SK-N-SH (cell line): Measurements from ENCODE around the gene RAI2. TPM values are rescaled to one million over a fixed set of nuclear protein-coding genes. Genes with fewer than 3 reads are reported as not detected.

Source experiments
- CTCF ChIA-PET: fragments of 300-600, 350-600 bp; formaldehyde crosslinking; extraction: SDS; loops from one replicate; lab custom pipeline; 2021; lab: Yijun Ruan, JAX
- POLR2A ChIA-PET: fragments of 350-600 bp; sonication (Branson Sonifier 250); formaldehyde crosslinking; extraction: SDS; loops from one replicate; lab custom pipeline; 2020; ENCODE audit warnings: antibody characterized with exemption, inconsistent platforms; lab: Yijun Ruan, JAX
- DNase-seq: peaks from one replicate; pipeline ENCODE4 v3.0.0; 2012
- H2AFZ ChIP-seq: fragments of 200-600 bp; sonication (generic); 2 replicates; pipeline ENCODE4 v1.8.1; 2016; ENCODE audit warnings: antibody characterized with exemption, mild to moderate bottlenecking, low read depth
- H3F3A ChIP-seq: fragments of 200-600 bp; sonication (generic); replicated peaks from 2 replicates; pipeline ENCODE3; 2016; ENCODE audit warnings: antibody characterized with exemption, mild to moderate bottlenecking; ENCODE audit not compliant: insufficient read depth
- H3K27ac ChIP-seq, 2 experiments: fragments of 200-500 bp in 1 of 2; fragments of 200-600 bp in 1 of 2; sonication (Bioruptor generic) in 1 of 2; sonication (generic), shearing (Covaris generic) in 1 of 2; 2 replicates each; pipeline versions ENCODE4 v1.5.1 to v1.6.1; 2014 to 2016; ENCODE audit warnings: low read depth in 2 of 2, inconsistent platforms in 1 of 2, low read length in 1 of 2, mild to moderate bottlenecking in 1 of 2, mixed read lengths in 1 of 2
- H3K27me3 ChIP-seq: fragments of 200-600 bp; sonication (generic), shearing (Covaris generic); 2 replicates; pipeline ENCODE4 v1.6.1; 2016; ENCODE audit warnings: mixed run types; ENCODE audit not compliant: insufficient read depth
- H3K36me3 ChIP-seq, 2 experiments: fragments of 200-500 bp in 1 of 2; fragments of 200-600 bp in 1 of 2; sonication (Bioruptor generic) in 1 of 2; sonication (generic) in 1 of 2; replicated peaks in 1 of 2; 2 replicates each; pipeline versions ENCODE3 to v1.5.1; 2014 to 2016; ENCODE audit warnings: low read length in 1 of 2, mild to moderate bottlenecking in 1 of 2; ENCODE audit not compliant: insufficient read depth in 2 of 2, control insufficient read depth in 1 of 2
- H3K4me1 ChIP-seq, 2 experiments: fragments of 200-500 bp in 1 of 2; fragments of 200-600 bp in 1 of 2; sonication (Bioruptor generic) in 1 of 2; sonication (generic), shearing (Covaris generic) in 1 of 2; 2 replicates each; pipeline versions ENCODE4 v1.5.1 to v1.6.1; 2014 to 2016; ENCODE audit warnings: low read depth in 1 of 2, low read length in 1 of 2, mixed run types in 1 of 2; ENCODE audit not compliant: insufficient read depth in 2 of 2, control insufficient read depth in 1 of 2
- H3K4me2 ChIP-seq: fragments of 200-600 bp; sonication (generic), shearing (Covaris generic); 2 replicates; pipeline ENCODE4 v1.6.1; 2017; ENCODE audit warnings: mixed run types
- H3K4me3 ChIP-seq, 2 experiments: fragments of 200-500 bp in 1 of 2; fragments of 200-600 bp in 1 of 2; sonication (Bioruptor generic) in 1 of 2; sonication (generic), shearing (Covaris generic) in 1 of 2; 2 replicates each; pipeline versions ENCODE4 v1.5.1 to v1.8.1; 2014 to 2016; ENCODE audit warnings: low read depth in 2 of 2, inconsistent platforms in 1 of 2, low read length in 1 of 2, mild to moderate bottlenecking in 1 of 2, mixed read lengths in 1 of 2, moderate library complexity in 1 of 2
- H3K79me2 ChIP-seq: fragments of 200-600 bp; sonication (generic); 2 replicates; pipeline ENCODE4 v1.8.1; 2017; ENCODE audit warnings: mild to moderate bottlenecking; ENCODE audit not compliant: insufficient read depth
- H3K9ac ChIP-seq: fragments of 200-600 bp; sonication (generic); 2 replicates; pipeline ENCODE4 v1.6.1; 2017; ENCODE audit warnings: mixed run types
- H3K9me2 ChIP-seq: fragments of 200-600 bp; sonication (generic); 2 replicates; pipeline ENCODE4 v1.6.1; 2017; ENCODE audit warnings: mixed run types
- H3K9me3 ChIP-seq: fragments of 200-600 bp; sonication (generic); 2 replicates; pipeline ENCODE4 v1.6.1; 2017; ENCODE audit warnings: mixed run types, mild to moderate bottlenecking, moderate library complexity
- H4K20me1 ChIP-seq: fragments of 200-600 bp; sonication (generic); 2 replicates; pipeline ENCODE4 v1.6.1; 2017; ENCODE audit warnings: mild to moderate bottlenecking, mixed run types; ENCODE audit not compliant: insufficient read depth
- CTCF ChIP-seq: fragments of 200-600 bp; sonication (generic); IDR thresholded peaks from 2 replicates; pipeline ENCODE4 v1.6.1; 2017; ENCODE audit warnings: antibody characterized with exemption, mild to moderate bottlenecking, moderate library complexity
- ELF1 ChIP-seq: IDR thresholded peaks from 2 replicates; pipeline ENCODE4 v1.4.0; 2012
- EZH2phosphoT487 ChIP-seq: fragments of 200-600 bp; sonication (generic); IDR thresholded peaks from 2 replicates; pipeline ENCODE4 v1.6.1; 2017; ENCODE audit warnings: low read depth, mixed run types, mild to moderate bottlenecking, antibody characterized with exemption, moderate library complexity, borderline replicate concordance
- FOXM1 ChIP-seq: IDR thresholded peaks from 2 replicates; pipeline ENCODE4 v1.4.0; 2012; ENCODE audit warnings: low read depth, mild to moderate bottlenecking
- GABPA ChIP-seq: IDR thresholded peaks from 2 replicates; pipeline ENCODE4 v1.4.0; 2012; ENCODE audit warnings: low read depth, mild to moderate bottlenecking
- GATA2 ChIP-seq: sonication (generic); formaldehyde crosslinking; IDR thresholded peaks from 2 replicates; pipeline ENCODE4 v1.5.0; 2020; ENCODE audit warnings: mild to moderate bottlenecking, missing genetic modification reagents
- JUND ChIP-seq: IDR thresholded peaks from 2 replicates; pipeline ENCODE4 v1.4.0; 2012
- MAX ChIP-seq: IDR thresholded peaks from 2 replicates; pipeline ENCODE4 v1.4.0; 2012; ENCODE audit warnings: low read depth
- MXI1 ChIP-seq: IDR thresholded peaks from 2 replicates; pipeline ENCODE4 v1.6.1; 2012; ENCODE audit warnings: mild to moderate bottlenecking, low read depth, low read length, improper control_type of control experiment
- NFIC ChIP-seq: IDR thresholded peaks from 2 replicates; pipeline ENCODE4 v1.4.0; 2012; ENCODE audit warnings: borderline replicate concordance
- PBX3 ChIP-seq: IDR thresholded peaks from 2 replicates; pipeline ENCODE4; 2012
- POLR2AphosphoS5 ChIP-seq: IDR thresholded peaks from 2 replicates; pipeline ENCODE4 v1.6.1; 2012; ENCODE audit warnings: low read depth, low read length
- RAD21 ChIP-seq: IDR thresholded peaks from 2 replicates; pipeline ENCODE4 v1.6.1; 2012; ENCODE audit warnings: mild to moderate bottlenecking, low read length
- RCOR1 ChIP-seq: fragments of 150-350 bp; IDR thresholded peaks from 2 replicates; pipeline ENCODE4 v1.6.1; 2017; ENCODE audit warnings: antibody characterized with exemption, low read length
- RXRA ChIP-seq: IDR thresholded peaks from 2 replicates; pipeline ENCODE4 v1.4.0; 2012; ENCODE audit warnings: low read depth, mild to moderate bottlenecking, borderline replicate concordance
- USF2 ChIP-seq: fragments of 150-350 bp; IDR thresholded peaks from 2 replicates; pipeline ENCODE4 v1.6.1; 2017; ENCODE audit warnings: antibody characterized with exemption, low read length, low read depth, borderline replicate concordance
- YY1 ChIP-seq: IDR thresholded peaks from 2 replicates; pipeline ENCODE4 v1.4.0; 2012; ENCODE audit warnings: low read depth, mild to moderate bottlenecking
- WGBS: methylation state at CpG from one replicate; pipeline ENCODE4 v1.1.6; 2017; ENCODE audit warnings: low lambda C conversion rate; 5-methylcytosine and 5-hydroxymethylcytosine counted together
- polyA plus RNA-seq, 3 experiments: library from polyadenylated mRNA; depleted of rRNA; stranded (reverse); fragments of >200 nt; gene quantifications; 2 replicates each; pipeline ENCODE4 v1.2.3, GENCODE V29; 2012

RAI2 gene
- polyA plus RNA-seq, 1 of the 3 experiments (the other 2 are of a cell fraction) = 0.07 TPM

GRCh38 chrX:17773221-17773876, 87.7 kb downstream of the RAI2 start (continued):
- TF ChIP-seq JUND (no peak), EZH2phosphoT487 (no peak), GATA2 (CRISPR knock-in tag) (no peak), RAD21 (no peak), GABPA (no peak), ELF1 (no peak), CTCF (no peak), NFIC (no peak)

- CTCF ChIA-PET = no interaction called here
- WGBS = 7% methylated on average over 3 of the region's 3 CpGs
Measured at GRCh38 chrX:17769701-17770269, 91.3 kb downstream of the RAI2 start.

More at GRCh38 chrX:17769701-17770269, 91.3 kb downstream of the RAI2 start:
- H3K79me2 ChIP-seq = no peaks in the 10 kb centered on the region
- no peak overlapping the region for H3K4me2 ChIP-seq
- H3K9me3 ChIP-seq = no peaks in the 10 kb centered on the region
- H3F3A ChIP-seq = no peaks in the 10 kb centered on the region
- H3K36me3 ChIP-seq = no peaks in the 10 kb centered on the region
- H3K27me3 ChIP-seq = peaks cover 5% of the 10 kb centered on the region; the same call in 1 of the 2 replicates
- no peak overlapping the region for H3K4me3 ChIP-seq
- no peak overlapping the region for H3K9ac ChIP-seq
- no peak overlapping the region for H2AFZ ChIP-seq
- H4K20me1 ChIP-seq = no peaks in the 10 kb centered on the region
- no peak for DNase-seq
- POLR2A ChIA-PET = no interaction called here
- H3K4me1 ChIP-seq = no peaks in the 10 kb centered on the region
- TF ChIP-seq PBX3 (no peak), MAX (no peak), POLR2AphosphoS5 (no peak), USF2 (no peak), MXI1 (no peak), RCOR1 (no peak), FOXM1 (no peak), YY1 (no peak), RXRA (no peak), EZH2phosphoT487 (no peak)
- H3K27ac ChIP-seq = no peak overlapping the region
- no peaks in the 10 kb centered on the region for H3K9me2 ChIP-seq
